ENCODE results near the gene CCNB1IP1. TPM values are rescaled to one million over a fixed set of nuclear protein-coding genes. Genes with fewer than 3 reads are reported as not detected.
"Not testable (repeated sequence)": the region's sequence is repeated elsewhere in the genome, so short reads cannot be mapped to it uniquely, and the experiment has no call there.

CCNB1IP1 gene, protein sequence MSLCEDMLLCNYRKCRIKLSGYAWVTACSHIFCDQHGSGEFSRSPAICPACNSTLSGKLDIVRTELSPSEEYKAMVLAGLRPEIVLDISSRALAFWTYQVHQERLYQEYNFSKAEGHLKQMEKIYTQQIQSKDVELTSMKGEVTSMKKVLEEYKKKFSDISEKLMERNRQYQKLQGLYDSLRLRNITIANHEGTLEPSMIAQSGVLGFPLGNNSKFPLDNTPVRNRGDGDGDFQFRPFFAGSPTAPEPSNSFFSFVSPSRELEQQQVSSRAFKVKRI
- total RNA-seq, result 10 to 100 TPM; 70.5 to 73.1 TPM

DNA sequence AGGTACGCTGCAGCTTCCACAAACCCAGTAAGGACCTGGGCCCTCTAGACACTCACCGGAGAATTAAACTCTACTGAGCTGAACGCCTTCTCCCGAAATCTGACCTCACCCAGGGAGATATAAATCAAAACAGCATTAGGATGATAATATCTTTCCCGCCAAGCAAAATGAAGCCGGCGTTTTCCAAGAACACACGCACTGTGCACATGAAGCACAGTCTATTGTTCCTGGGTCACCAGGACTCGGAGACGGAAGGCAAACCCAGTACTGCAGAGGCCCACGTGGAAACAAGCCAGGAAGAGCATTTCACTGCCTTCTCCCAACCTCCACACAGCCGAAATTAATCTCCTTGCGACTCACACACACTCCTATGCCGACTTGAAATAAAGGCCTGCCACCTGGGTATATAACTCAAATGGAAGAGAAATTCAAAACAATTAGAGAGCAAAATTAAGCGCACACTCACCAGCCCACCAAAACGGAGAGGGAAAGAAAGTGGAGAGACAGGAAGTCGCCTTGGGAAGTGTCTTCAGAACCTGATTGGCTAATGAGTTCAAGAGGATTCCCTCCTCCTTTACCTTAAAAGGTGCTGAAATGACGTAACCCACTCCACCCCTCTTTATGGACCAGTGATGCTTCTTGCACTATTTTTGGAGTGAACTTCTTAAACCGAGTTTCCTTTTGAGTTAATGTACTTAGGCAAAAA is at the start of gene CCNB1IP1:
Gene CCNB1IP1, minus strand, starts transcription at position 492 of the 706 bp plus-strand sequence. CDS start 16,756 bp downstream, outside the sequence.
- Mint-ChIP-seq H3K36me3 (peaks cover 26% of the 10 kb centered on the region), H3K9me3 (no peaks in the 10 kb centered on the region), H3K4me3 (peak within 1 kb of the TSS; percentile 99), H3K27ac (peak within 1 kb of the TSS; percentile 96), H3K27me3 (no peaks in the 10 kb centered on the region), H3K4me1 (peaks cover 36% of the 10 kb centered on the region)
- DNase-seq, result peak; percentile 31

DNA sequence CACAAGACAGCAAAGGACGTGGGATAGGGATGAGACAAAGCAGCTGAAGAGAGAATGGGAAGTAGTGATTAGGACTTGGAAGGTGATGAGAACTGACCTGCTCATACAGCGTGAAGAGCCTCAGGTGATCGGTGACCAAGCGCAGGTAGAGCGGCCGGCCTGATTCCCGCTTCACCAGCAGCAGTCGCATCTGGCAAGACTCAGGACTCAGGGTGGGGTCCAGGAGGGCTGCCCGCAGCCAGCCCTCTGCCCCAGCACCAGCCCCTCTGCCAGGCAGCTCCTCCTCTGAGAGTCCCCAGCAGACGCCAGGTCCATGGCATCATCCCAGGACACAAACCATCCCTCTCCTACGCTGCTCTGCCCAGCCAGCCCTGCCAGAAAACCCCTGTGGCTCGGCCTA is 49.4 kb upstream of the CCNB1IP1 start:
- Mint-ChIP-seq H3K36me3 (peaks cover 8% of the 10 kb centered on the region), H3K4me3 (no peak overlapping the region), H3K27me3 (no peaks in the 10 kb centered on the region), H3K4me1 (no peaks in the 10 kb centered on the region), H3K9me3 (no peaks in the 10 kb centered on the region), H3K27ac (no peak overlapping the region)
- DNase-seq, result no peak

DNA sequence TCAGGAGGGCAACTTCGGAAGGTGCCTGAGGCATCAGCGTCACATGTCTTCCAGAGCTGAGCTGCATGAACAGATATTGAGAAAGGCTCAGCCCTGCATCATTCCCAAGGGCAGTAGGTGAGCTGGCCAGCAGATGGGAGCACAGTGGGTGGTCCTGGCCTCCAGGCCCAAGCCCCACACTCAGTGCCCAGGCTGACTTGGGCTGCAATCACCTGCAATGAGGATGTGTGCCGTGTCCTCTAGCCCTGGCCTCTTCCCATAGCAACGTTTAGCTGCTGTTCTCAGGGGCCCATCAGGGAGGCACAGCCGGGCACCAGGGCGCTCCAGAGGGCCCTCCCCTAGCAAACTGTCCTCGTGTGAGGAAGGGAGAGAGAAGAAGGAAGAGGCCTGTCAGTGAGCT is 48.3 kb upstream of the CCNB1IP1 start:
- peaks cover 8% of the 10 kb centered on the region for H3K36me3 Mint-ChIP-seq
- no peaks in the 10 kb centered on the region for H3K4me1 Mint-ChIP-seq
- H3K9me3 Mint-ChIP-seq, result no peaks in the 10 kb centered on the region
- H3K27ac Mint-ChIP-seq, result no peak overlapping the region
- DNase-seq, result no peak
- no peak overlapping the region for H3K4me3 Mint-ChIP-seq
- no peaks in the 10 kb centered on the region for H3K27me3 Mint-ChIP-seq

DNA sequence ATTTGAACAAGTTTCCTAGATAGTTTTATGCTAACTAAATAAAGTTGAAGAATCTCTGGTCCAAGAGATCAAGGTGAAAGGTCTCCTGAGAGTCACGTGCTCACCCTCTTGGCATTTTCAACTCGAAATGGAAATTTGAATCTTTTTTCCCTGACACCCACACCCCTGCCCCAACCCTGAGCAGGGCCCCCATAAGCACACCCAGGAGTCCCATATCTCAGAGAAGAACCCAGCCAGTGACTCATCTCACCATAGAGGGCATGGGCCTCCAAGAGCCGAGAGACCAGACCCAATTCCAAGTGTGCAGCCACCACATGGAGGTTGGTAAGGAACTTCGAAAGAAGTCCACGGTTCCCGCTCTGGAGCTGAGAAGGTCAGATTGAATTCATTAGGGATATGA is 47.6 kb upstream of the CCNB1IP1 start:
- no peak overlapping the region for H3K4me3 Mint-ChIP-seq
- no peaks in the 10 kb centered on the region for H3K4me1 Mint-ChIP-seq
- H3K27me3 Mint-ChIP-seq, result no peaks in the 10 kb centered on the region
- H3K36me3 Mint-ChIP-seq, result peaks cover 8% of the 10 kb centered on the region
- H3K27ac Mint-ChIP-seq, result peak overlapping the region; percentile 19
- no peak for DNase-seq
- H3K9me3 Mint-ChIP-seq, result no peaks in the 10 kb centered on the region

DNA sequence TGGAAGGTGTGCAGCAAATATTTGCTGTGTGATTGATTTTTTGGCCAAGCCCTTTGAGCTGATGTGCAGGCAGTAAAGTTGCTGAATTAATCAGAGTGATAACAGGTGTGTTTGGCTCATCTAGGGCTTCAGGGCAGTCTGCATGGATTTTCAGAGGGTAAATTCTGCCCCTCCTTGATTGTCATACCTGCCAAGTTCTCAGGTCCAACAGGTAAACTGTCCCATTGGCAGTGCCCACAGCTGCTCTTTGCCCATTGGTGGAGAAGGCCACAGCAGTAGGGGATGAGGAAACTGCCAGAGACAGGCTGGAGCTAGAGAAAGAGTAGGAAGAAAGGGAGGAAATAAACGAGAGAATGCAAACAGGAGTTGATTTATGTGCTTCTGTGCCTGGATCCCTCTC is 46.7 kb upstream of the CCNB1IP1 start:
- H3K4me3 Mint-ChIP-seq, result no peak overlapping the region
- no peak overlapping the region for H3K27ac Mint-ChIP-seq
- no peaks in the 10 kb centered on the region for H3K9me3 Mint-ChIP-seq
- peaks cover 8% of the 10 kb centered on the region for H3K36me3 Mint-ChIP-seq
- no peaks in the 10 kb centered on the region for H3K27me3 Mint-ChIP-seq
- DNase-seq, result no peak
- H3K4me1 Mint-ChIP-seq, result no peaks in the 10 kb centered on the region

DNA sequence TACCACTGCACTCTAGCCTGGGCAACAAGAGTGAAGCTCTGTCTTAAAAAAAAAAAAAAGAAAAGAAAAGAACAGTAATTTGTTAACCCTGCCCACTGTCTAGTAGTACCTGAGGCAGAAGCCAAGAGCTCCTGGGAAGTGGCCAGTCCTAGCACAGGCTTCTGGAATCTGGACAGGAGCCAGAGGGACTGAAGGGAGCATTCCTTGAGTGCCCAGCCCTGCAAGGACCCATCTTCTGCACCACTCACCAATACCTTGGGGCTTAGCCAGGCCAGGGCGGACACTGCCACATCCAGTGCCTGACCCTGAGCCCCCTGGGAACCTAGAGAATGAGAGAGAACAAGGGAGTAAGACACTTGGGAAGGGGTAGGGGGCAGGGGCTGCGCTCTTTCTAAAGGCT is 44.1 kb upstream of the CCNB1IP1 start:
- H3K36me3 Mint-ChIP-seq, result peaks cover 7% of the 10 kb centered on the region
- H3K27ac Mint-ChIP-seq, result no peak overlapping the region
- no peaks in the 10 kb centered on the region for H3K4me1 Mint-ChIP-seq
- H3K9me3 Mint-ChIP-seq, result no peaks in the 10 kb centered on the region
- no peak overlapping the region for H3K4me3 Mint-ChIP-seq
- DNase-seq, result no peak
- H3K27me3 Mint-ChIP-seq, result no peaks in the 10 kb centered on the region

DNA sequence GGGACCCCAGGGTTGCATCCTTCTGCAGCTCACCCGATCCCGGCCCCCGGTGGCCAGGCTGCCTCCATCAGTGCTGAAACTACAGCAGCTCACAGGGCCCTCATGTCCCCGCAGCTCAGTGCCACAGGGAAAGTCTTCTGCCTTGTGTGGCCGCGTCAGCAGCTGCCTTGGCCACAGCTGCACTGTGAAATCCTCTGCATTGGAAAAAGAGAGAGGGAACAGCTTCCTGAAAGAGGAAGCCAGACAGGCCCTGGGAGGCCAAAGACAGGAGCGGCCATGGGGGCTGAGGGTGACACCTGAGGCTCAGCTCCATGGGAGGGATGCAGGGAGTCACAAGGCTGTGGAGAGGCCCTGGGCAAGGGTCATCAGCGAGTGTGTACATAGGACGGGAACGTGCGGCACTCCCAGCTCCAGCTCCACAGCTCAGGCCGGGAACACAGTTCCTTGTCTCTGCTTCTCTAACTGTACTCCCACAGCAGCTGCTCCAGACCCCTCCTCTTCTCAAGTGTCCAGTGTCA is 43.1 kb upstream of the CCNB1IP1 start:
- no peaks in the 10 kb centered on the region for H3K4me1 Mint-ChIP-seq
- H3K27ac Mint-ChIP-seq, result no peak overlapping the region
- no peaks in the 10 kb centered on the region for H3K27me3 Mint-ChIP-seq
- H3K36me3 Mint-ChIP-seq, result peaks cover 7% of the 10 kb centered on the region
- no peak for DNase-seq
- H3K4me3 Mint-ChIP-seq, result no peak overlapping the region
- no peaks in the 10 kb centered on the region for H3K9me3 Mint-ChIP-seq

DNA sequence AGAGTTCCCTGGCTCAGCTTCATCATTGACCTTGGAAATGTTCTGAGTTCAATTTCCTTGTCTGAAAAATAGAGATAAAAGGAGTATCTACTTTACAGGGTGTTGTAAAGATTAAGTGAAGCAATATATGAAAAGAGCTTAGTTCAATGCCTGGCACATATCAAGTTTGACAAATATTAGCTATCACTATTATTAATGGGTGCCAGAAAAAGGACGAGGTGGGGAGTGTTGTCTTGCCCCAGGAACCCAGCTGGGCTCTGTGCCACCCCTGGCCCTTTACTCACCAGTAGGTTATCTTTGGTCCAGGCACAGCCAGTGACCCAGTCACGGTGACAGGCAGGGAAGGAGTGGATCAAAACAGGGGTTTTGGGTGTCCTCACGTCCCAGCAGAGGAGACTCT is 42.4 kb upstream of the CCNB1IP1 start:
- no peaks in the 10 kb centered on the region for H3K9me3 Mint-ChIP-seq
- H3K4me3 Mint-ChIP-seq, result no peak overlapping the region
- no peak for DNase-seq
- peaks cover 4% of the 10 kb centered on the region for H3K36me3 Mint-ChIP-seq
- no peaks in the 10 kb centered on the region for H3K4me1 Mint-ChIP-seq
- no peaks in the 10 kb centered on the region for H3K27me3 Mint-ChIP-seq
- no peak overlapping the region for H3K27ac Mint-ChIP-seq

DNA sequence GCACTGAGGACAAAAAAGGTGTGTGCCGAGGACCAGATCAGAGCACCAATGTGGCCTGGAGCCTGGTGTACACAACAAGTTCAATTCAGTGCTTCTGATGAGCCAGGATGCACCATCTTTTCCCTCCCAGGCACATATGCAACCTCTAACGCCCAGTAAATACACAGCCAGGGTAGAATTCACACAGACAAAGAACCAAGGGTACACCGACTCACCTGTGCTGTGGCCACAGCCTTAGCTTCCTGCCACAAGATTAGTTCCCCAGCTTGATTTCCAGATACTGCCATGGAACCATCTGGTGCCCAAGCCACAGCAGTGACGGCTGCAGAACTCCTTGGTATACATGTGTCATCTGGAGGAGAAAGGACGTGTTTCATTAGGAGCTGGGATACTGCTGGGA is 39.7 kb upstream of the CCNB1IP1 start:
- Mint-ChIP-seq H3K27ac (no peak overlapping the region), H3K27me3 (no peaks in the 10 kb centered on the region), H3K4me1 (peaks cover 2% of the 10 kb centered on the region), H3K36me3 (peaks cover 23% of the 10 kb centered on the region), H3K4me3 (no peak overlapping the region), H3K9me3 (peaks cover 2% of the 10 kb centered on the region)
- DNase-seq, result no peak

DNA sequence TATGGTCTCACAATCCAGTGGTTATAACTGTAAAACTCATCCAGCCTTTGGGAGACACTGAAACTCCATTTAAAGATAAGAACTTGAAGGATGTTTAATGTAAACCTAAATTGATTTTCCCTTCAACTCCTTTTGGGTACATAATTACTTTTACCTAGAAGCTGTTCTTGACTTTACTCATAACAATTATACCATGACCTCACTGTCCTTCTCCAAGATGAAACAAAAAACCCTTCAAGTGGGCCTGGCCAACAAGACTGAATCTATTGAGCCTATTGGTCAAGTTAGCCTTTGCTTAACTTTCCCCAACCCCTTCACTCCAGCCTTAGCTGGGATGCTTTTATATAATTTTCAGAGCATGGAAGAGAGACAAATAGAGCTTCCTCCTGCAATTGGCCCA is 32.8 kb upstream of the CCNB1IP1 start:
- Mint-ChIP-seq H3K9me3 (peaks cover 2% of the 10 kb centered on the region), H3K36me3 (peaks cover 41% of the 10 kb centered on the region), H3K27ac (peak overlapping the region; percentile 26), H3K27me3 (no peaks in the 10 kb centered on the region), H3K4me1 (peaks cover 15% of the 10 kb centered on the region), H3K4me3 (no peak overlapping the region)
- DNase-seq, result no peak

DNA sequence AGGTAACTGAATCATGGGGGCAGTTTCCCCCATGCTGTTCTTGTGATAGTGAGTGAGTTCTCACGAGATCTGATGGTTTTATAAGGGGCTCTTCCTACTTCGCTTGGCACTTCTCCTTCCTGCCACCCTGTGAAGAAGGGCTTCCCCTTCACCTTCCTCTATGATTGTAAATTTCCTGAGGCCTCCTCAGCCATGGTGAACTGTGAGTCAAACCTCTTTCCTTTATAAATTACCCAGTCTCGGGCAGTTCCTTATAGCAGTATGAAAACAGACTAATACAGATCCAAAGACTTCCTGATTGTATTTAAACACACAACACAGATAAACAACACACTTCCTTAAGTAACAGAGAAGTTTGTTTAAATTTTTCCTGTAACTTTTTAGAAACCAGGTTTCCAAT is 25.4 kb upstream of the CCNB1IP1 start:
- Mint-ChIP-seq H3K27ac (peak overlapping the region; percentile 63), H3K36me3 (peaks cover 30% of the 10 kb centered on the region)
- H3K4me3 Mint-ChIP-seq, H3K9me3 Mint-ChIP-seq, DNase-seq, H3K27me3 Mint-ChIP-seq, H3K4me1 Mint-ChIP-seq: not testable (repeated sequence)

DNA sequence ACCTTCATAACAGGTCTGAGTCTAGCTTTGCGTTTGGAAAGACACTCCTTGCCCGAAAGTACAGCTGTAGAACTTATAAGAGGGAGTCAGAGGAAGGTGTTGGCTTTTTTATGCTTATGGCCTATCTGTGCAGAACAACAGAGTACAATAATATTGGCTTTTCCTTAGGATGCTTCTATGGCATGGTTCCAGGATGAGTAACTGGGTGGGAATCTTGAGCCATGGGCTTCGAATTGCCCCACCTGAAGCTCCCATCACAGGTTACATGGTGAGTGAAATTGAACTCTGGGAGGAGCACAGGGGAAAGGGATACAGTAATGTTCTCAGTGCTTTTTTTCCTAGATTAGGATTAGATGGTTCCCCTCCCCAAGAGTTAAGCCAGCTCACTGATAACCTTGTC is 23.3 kb upstream of the CCNB1IP1 start:
- Mint-ChIP-seq H3K36me3 (peaks cover 30% of the 10 kb centered on the region), H3K9me3 (no peaks in the 10 kb centered on the region), H3K27me3 (no peaks in the 10 kb centered on the region), H3K4me3 (no peak overlapping the region), H3K27ac (peak overlapping the region; percentile 6), H3K4me1 (peaks cover 8% of the 10 kb centered on the region)
- DNase-seq, result no peak

DNA sequence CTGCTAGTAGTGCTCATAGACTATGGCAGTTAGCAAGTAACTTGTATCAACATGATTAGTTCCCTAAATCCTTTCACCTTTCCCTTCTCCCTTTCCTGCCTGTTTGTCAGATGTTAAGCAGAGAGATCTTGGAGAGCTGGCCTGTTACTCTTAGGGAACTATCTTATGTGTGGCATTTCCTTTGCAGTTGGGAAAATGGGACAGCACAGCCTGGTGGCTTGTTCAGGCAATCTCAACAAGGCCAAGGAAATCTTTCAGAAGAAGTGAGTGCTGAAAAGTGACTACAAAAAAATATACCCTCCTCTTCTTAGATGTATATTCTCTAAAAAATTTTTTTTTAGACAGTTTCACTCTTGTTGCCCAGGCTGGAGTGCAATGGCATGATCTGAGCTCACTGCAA is 17.8 kb upstream of the CCNB1IP1 start:
- peaks cover 27% of the 10 kb centered on the region for H3K36me3 Mint-ChIP-seq
- H3K9me3 Mint-ChIP-seq, result no peaks in the 10 kb centered on the region
- H3K27me3 Mint-ChIP-seq, result no peaks in the 10 kb centered on the region
- H3K27ac Mint-ChIP-seq, result no peak overlapping the region
- no peak overlapping the region for H3K4me3 Mint-ChIP-seq
- no peak for DNase-seq
- no peaks in the 10 kb centered on the region for H3K4me1 Mint-ChIP-seq

DNA sequence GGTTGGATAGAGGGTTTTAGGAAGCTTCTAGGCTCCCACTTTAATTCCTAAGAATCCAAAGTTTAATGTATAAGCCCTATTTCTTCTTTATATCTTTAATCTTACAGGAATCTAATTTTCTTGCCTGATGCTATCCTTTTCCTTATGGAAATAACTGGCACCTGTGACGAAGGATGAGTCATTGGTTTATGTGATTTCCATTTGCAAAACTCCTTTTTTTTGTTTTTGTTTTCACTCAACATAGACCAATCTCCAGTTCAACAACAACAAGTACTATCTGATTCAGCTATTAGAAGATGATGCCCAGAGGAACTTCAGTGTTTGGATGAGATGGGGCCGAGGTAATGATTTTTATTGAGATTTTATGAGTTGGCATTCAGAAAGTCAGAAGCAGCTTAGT is 17.2 kb upstream of the CCNB1IP1 start:
- Mint-ChIP-seq H3K9me3 (no peaks in the 10 kb centered on the region), H3K36me3 (peaks cover 31% of the 10 kb centered on the region), H3K27me3 (no peaks in the 10 kb centered on the region), H3K4me3 (no peak overlapping the region), H3K27ac (no peak overlapping the region), H3K4me1 (peaks cover 4% of the 10 kb centered on the region)
- no peak for DNase-seq

DNA sequence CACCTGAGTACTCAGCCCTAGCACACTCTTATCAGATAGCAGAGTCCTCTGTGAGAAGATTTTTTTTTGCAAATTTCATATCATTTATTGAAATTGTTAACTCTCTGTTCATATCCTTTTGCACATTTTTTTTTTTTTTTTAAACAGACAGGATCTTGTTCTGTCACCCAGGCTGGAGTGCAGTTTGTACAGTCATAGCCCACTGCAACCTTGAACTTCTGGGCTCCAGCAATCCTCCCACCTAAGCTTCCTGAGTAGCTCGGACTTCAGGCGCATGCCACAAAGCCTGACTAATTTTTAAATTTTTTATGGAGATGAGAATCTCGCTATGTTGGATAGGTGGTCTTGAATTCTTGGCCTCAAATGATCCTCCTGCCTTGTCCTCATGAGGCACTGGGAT is 14.7 kb upstream of the CCNB1IP1 start:
- no peak for DNase-seq
- Mint-ChIP-seq H3K4me3 (no peak overlapping the region), H3K27ac (no peak overlapping the region), H3K4me1 (peaks cover 21% of the 10 kb centered on the region), H3K9me3 (no peaks in the 10 kb centered on the region), H3K27me3 (peaks cover 3% of the 10 kb centered on the region), H3K36me3 (peaks cover 36% of the 10 kb centered on the region)

DNA sequence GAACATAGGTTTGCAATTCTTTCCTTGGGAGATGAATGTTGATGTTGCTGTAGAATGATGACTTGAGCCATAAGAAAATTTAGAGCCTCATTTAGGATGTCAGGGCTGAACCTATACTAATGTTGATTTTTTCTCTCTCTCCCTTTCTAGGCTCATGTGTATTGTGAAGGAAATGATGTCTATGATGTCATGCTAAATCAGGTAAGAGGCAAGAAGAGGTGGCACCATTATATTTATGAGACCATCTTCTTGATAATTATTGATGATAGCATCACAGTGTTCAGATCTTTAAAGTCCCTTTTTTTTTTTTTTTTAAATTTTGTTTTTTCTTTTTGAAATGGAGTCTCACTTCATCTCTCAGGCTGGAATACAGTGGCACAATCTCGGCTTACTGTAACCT is 13.6 kb upstream of the CCNB1IP1 start:
- Mint-ChIP-seq H3K27me3 (peaks cover 3% of the 10 kb centered on the region), H3K4me1 (peaks cover 21% of the 10 kb centered on the region), H3K9me3 (no peaks in the 10 kb centered on the region), H3K4me3 (no peak overlapping the region), H3K36me3 (peaks cover 33% of the 10 kb centered on the region), H3K27ac (no peak overlapping the region)
- no peak for DNase-seq

Measured in activated naive CD8-positive, alpha-beta T cell treated with anti-CD3 and anti-CD28 coated beads for 36 hours (primary cell).